Omental fat pad (tissue), 4 donors: Measurements from ENCODE around the gene PPM1L. TPM values are rescaled to one million over a fixed set of nuclear protein-coding genes. Genes with fewer than 3 reads are reported as not detected.

ENCODE experiments used
- ATAC-seq: fragments of 150-250 bp; one replicate; pipeline ENCODE4 v1.9.1; 2016; ENCODE audit warnings: mild to moderate bottlenecking, moderate library complexity; ENCODE audit not compliant: low FRiP score
- DNase-seq: peaks from one replicate; pipeline ENCODE4 v3.0.0-alpha.2; 2019; ENCODE audit warnings: low spot score
- total RNA-seq, 4 donors: library from RNA; depleted of rRNA; stranded (reverse); fragments of >200 nt; gene quantifications; one replicate each; pipeline ENCODE4 v1.1.0, GENCODE V29; 2016
- TF ChIP-seq, protein P1 (sequence below), 3 donors: fragments of 450-650 bp; IDR thresholded peaks; one replicate each; pipeline ENCODE4 v1.5.1; 2016 to 2017; ENCODE audit warnings: antibody characterized with exemption in 3 of 3, mild to moderate bottlenecking in 3 of 3, moderate library complexity in 2 of 3

PPM1L gene
- total RNA-seq, 4 donors from 2014 or later = 13.5 to 30.4 (median 18.0) TPM

DNA sequence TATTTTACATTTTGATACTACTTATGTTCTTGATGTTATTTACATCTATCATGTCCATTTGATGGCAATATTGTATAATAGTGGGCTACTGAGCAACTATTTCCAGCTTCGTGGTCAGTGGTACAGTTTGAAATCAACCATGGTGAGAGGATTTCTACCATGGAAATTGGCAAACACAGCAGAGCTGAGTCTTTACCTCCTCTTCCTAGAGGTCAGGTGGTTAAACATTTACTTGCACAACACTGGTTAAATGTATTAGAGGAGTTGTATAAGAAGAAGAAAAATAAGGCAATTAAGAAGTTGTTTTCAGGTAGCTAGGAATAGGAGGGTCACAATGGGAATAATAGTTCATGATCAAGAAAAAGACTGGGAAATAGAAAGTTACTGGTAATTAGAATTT, 7.2 kb upstream of the PPM1L start:
- ATAC-seq = no peak
- TF ChIP-seq, protein P1, sequence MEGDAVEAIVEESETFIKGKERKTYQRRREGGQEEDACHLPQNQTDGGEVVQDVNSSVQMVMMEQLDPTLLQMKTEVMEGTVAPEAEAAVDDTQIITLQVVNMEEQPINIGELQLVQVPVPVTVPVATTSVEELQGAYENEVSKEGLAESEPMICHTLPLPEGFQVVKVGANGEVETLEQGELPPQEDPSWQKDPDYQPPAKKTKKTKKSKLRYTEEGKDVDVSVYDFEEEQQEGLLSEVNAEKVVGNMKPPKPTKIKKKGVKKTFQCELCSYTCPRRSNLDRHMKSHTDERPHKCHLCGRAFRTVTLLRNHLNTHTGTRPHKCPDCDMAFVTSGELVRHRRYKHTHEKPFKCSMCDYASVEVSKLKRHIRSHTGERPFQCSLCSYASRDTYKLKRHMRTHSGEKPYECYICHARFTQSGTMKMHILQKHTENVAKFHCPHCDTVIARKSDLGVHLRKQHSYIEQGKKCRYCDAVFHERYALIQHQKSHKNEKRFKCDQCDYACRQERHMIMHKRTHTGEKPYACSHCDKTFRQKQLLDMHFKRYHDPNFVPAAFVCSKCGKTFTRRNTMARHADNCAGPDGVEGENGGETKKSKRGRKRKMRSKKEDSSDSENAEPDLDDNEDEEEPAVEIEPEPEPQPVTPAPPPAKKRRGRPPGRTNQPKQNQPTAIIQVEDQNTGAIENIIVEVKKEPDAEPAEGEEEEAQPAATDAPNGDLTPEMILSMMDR (IDR thresholded peaks at IDR 0.05) = no peak
- no peak for DNase-seq

DNA sequence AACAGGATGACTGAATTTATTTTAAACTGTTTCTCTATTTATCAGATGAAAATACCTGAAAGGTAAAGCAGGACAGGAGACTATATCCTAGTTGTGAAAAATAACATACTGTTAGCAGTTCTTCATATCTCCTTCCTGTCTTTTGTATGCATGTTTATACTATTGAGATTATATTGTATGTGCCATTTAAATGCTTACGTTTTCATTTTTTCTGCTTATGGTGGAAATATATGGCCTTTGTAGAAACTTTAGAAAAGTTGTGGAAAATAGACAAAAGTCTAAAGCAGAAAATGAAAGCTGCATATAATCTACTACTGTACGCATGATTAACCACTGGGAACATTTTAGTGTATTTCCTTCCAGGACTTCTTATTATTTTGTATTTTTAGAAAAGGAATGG, 2.1 kb upstream of the PPM1L start:
- DNase-seq = no peak
- no peak for ATAC-seq
- TF ChIP-seq, protein P1 (IDR thresholded peaks at IDR 0.05) = no peak

DNA sequence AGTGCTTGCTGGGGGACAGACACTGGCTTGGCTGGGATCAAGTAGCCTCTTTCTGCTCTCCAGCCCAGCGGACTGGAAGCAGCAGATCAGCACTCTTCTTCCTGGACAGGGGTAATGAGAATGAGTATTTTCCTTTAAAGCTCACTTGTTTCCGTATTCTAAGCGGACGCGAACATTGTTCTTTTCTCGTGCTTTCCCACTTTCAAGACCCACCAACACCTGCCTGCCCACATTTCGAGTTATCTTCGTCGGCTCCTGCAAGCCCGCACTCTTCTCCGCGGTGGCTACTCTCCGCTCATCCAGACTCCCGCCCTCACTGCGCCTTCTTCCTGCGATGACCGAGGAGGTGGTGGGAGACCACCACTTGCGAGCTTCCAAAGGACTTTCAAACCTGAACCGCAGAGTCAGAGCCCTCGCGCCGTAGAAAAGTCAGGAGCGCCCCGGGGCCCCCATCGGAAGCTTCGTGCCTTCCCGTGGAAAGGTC, 1.6 kb upstream of the PPM1L start:
- ATAC-seq = no peak

DNA sequence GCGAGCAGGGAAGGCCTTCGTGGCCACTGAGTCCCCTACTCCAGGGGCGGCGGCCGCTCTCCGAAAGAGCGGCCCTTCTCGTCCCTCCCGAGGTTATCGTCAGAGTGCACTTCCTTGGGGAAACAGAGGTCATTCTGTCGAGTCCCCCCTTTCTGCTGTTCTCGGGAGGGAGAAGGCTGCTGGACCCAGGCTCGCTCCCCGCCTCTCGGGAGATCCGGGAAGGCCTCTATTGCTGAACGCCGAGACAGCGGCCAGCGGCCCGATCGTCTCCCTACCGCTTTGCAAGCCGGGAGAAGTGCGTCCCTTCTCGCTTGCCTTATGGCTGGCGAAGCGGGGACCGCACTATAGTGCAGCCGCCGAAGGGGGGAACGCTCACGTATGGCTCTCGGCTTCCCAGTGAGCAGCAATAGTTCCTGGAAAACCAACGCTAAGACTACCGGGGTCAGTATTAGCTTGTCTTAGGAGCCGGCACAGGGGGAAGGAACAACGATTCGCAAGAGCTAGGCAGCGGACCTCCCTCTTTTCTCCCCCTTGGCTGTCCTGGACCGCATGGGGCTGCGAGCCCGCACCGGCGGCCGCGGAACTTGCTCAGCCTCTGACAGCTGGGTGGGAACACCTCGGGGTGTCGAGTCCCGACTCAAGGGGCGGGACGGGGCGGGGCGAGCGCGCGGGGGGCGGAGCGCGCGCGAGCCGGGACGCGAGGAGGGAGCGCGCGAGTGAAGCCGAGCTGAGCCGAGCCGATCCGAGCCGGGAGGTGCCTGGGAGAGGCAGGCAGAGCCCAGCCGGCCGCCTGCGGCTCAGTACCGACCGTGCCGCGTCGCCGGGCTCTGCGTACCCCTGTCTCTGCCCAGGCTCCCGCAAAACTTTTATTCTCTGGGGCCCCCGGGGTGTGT, 930 bp upstream of the PPM1L start:
- TF ChIP-seq, protein P1 (IDR thresholded peaks at IDR 0.05) = no peak
- DNase-seq (peak; percentile 66), ATAC-seq (peak; percentile 98)

More for the DNA sequence above, 1.6 kb upstream of the PPM1L start:
- TF ChIP-seq, protein P1 (IDR thresholded peaks at IDR 0.05) = no peak
- DNase-seq = no peak

DNA sequence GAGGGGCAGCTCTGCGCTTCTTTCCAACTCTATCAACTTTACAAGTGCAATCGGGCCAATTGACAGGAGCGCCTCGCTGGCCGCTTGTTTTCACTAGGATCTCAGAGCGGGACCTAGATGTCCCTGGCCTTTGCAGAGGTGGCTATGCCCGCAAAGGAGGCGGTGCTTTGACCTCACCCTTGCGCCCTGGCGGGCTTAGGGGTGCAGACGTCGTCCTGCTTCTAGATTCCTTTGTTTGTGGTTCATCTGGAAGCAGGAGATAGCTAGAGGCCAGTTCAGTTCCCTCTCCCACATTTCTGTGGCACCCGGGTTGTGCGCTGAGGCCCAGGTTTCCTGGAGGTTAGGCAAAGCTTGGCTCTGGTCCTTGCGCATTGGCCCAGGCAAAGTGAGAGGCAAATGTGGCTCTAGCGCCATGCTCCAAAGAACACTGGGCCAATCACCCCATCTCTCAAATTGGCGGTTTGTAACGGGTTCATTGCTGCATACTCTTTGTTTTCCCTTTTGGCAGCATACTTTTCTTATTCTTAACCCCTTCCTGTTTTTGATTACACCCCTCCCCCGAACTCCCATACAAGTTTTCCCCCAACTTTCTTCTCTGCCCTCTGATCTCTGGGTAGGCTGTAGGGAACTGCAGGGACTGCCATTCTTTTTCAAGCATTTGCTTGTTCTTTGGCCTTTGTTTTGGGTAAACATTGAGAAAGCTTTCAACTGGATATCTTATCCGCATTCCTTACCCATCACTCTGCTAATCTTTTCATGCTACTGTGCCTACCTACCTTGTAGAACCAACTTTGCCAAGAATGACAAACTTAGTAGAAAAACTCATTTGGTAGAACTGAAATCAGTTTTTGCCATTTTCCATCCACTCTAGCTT, 1.4 kb downstream of the PPM1L start:
- ATAC-seq (no peak), DNase-seq (no peak)
- TF ChIP-seq, protein P1 (IDR thresholded peaks at IDR 0.05) = no peak

DNA sequence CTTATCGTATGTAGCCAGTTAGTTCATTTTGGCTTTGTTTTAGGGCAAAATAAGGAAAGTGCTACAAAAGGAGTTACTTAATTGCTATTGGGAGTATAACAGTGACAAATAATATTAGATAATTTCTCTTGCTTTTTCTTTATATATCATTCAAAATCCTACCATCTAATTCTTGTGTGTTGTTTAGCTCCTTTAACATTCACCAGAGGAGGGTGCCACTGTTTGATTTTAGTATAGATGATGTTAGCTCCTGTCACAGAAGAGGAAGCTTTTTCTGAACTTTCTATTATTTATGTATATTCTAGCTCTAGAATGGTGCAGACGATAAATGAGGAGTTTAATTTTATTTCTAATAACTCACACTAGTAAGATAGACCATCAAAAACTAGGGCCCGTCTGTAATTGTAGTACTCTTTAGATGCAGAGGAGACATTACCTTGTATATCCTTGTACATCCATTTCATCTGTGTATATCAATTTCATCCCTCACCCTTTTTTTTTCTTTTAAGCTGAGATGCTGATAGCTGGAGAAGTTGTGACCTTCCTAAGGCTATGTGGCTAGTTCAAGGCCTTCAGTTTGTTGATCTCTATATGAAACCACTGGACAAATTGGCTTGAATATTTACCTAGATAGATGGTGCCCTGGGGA, 3.0 kb downstream of the PPM1L start:
- no peak for DNase-seq
- no peak for ATAC-seq
- TF ChIP-seq, protein P1 (IDR thresholded peaks at IDR 0.05) = no peak
